Tibial artery (tissue), 4 donors: Measurements from ENCODE around the gene RRAS2.

Experiments used
- DNase-seq, 2 donors: peaks; one replicate each; pipeline ENCODE4 v3.0.0-alpha.2; 2019
- H3K27ac ChIP-seq, 2 donors: fragments of 200-600 bp; sonication (generic) in 1 of 2; 1 replicate in 1 of 2; 2 replicates in 1 of 2; pipeline ENCODE4 v1.5.1; 2018 to 2019; ENCODE audit warnings: mild to moderate bottlenecking in 1 of 2
- H3K27me3 ChIP-seq, 2 donors: fragments of 200-600 bp; sonication (generic) in 1 of 2; one replicate each; pipeline versions ENCODE4 v1.5.1 to v1.6.0; 2016 to 2019
- H3K36me3 ChIP-seq, 3 donors: fragments of 200-600 bp; sonication (generic) in 2 of 3; one replicate each; pipeline ENCODE4 v1.5.1; 2016 to 2019; ENCODE audit warnings: mild to moderate bottlenecking in 2 of 3
- H3K4me1 ChIP-seq, 4 donors: fragments of 200-600 bp; sonication (generic) in 2 of 4; 1 replicate in 3 of 4; 2 replicates in 1 of 4; pipeline ENCODE4 v1.5.1; 2016 to 2019
- H3K4me3 ChIP-seq, 2 donors: fragments of 200-600 bp; sonication (generic) in 1 of 2; 1 replicate in 1 of 2; 2 replicates in 1 of 2; pipeline ENCODE4 v1.5.1; 2018 to 2019; ENCODE audit warnings: mild to moderate bottlenecking in 2 of 2
- H3K9me3 ChIP-seq, 3 donors: fragments of 200-600 bp; sonication (generic) in 1 of 3; one replicate each; pipeline ENCODE4 v1.5.1; 2016 to 2019
- CTCF ChIP-seq, 2 experiments: fragments of 200-600 bp in 1 of 2; fragments of 450-650 bp in 1 of 2; IDR thresholded peaks; one replicate each; pipeline ENCODE4 v1.5.1; 2017 to 2019; ENCODE audit warnings: antibody characterized with exemption in 2 of 2, mild to moderate bottlenecking in 1 of 2, moderate library complexity in 1 of 2
- intact Hi-C: fragments of 100-400 bp; cut with DNase I; formaldehyde crosslinking; loops from one replicate; pipeline ENCODE4 v1.15.0; 2023; ENCODE audit warnings: low total_unique reads

The RRAS2 gene

GRCh38 chr11:14266622-14267021 is 92.4 kb downstream of the RRAS2 start:
- Histone ChIP-seq H3K36me3 (peaks cover 12 to 18% (median 14%) of the 10 kb centered on the region in 3 donors), H3K4me3 (no peak overlapping the region), H3K9me3 (peaks cover 0 to 5% (median 0%) of the 10 kb centered on the region in 3 donors), H3K27me3 (no peaks in the 10 kb centered on the region), H3K4me1 (peaks cover 0 to 1% (median 0%) of the 10 kb centered on the region in 4 donors), H3K27ac (no peak overlapping the region)
- no peak for DNase-seq
- TF ChIP-seq CTCF (IDR thresholded peaks at IDR 0.05) = no peak
- intact Hi-C loops = no loop called here

GRCh38 chr11:14264966-14265365 is 94.0 kb downstream of the RRAS2 start:
- Histone ChIP-seq H3K36me3 (peaks cover 12 to 18% (median 14%) of the 10 kb centered on the region in 3 donors), H3K9me3 (peaks cover 0 to 5% (median 0%) of the 10 kb centered on the region in 3 donors), H3K4me3 (no peak overlapping the region), H3K27me3 (no peaks in the 10 kb centered on the region), H3K4me1 (peaks cover 0 to 7% (median 0%) of the 10 kb centered on the region in 4 donors), H3K27ac (no peak overlapping the region)
- intact Hi-C loops = no loop called here
- no peak for TF ChIP-seq CTCF (IDR thresholded peaks at IDR 0.05)
- DNase-seq = no peak

- intact Hi-C loops = no loop called here
- TF ChIP-seq CTCF (IDR thresholded peaks at IDR 0.05) = no peak
- peaks cover 0 to 7% (median 0%) of the 10 kb centered on the region in 4 donors for H3K4me1 ChIP-seq
- H3K27ac ChIP-seq = no peak overlapping the region
- H3K27me3 ChIP-seq = peaks cover 0 to 5% of the 10 kb centered on the region in 2 donors
- no peak for DNase-seq
- peaks cover 0 to 5% (median 0%) of the 10 kb centered on the region in 3 donors for H3K9me3 ChIP-seq
- no peak overlapping the region for H3K4me3 ChIP-seq
- H3K36me3 ChIP-seq = peaks cover 11 to 18% (median 12%) of the 10 kb centered on the region in 3 donors
These were observed 96.6 kb downstream of the RRAS2 start for GRCh38 chr11:14262271-14262846.

- intact Hi-C loops = no loop called here
- peaks cover 11 to 17% (median 12%) of the 10 kb centered on the region in 3 donors for H3K36me3 ChIP-seq
- peak overlapping the region in 1 of 2 donors; percentile 25 for H3K27ac ChIP-seq
- H3K27me3 ChIP-seq = peaks cover 0 to 5% of the 10 kb centered on the region in 2 donors
- peaks cover 0 to 5% (median 0%) of the 10 kb centered on the region in 3 donors for H3K9me3 ChIP-seq
- no peak overlapping the region for H3K4me3 ChIP-seq
- no peak for TF ChIP-seq CTCF (IDR thresholded peaks at IDR 0.05)
- no peak for DNase-seq
- H3K4me1 ChIP-seq = peaks cover 0 to 7% (median 0%) of the 10 kb centered on the region in 4 donors
These were observed 97.9 kb downstream of the RRAS2 start for GRCh38 chr11:14261066-14261465.

- Histone ChIP-seq H3K9me3 (peaks cover 0 to 5% (median 0%) of the 10 kb centered on the region in 3 donors), H3K36me3 (peaks cover 0 to 5% (median 1%) of the 10 kb centered on the region in 3 donors), H3K27ac (no peak overlapping the region), H3K4me1 (peaks cover 0 to 7% (median 0%) of the 10 kb centered on the region in 4 donors), H3K4me3 (no peak overlapping the region), H3K27me3 (peaks cover 0 to 5% of the 10 kb centered on the region in 2 donors)
- no peak for DNase-seq
- intact Hi-C loops = no loop called here
- no peak for TF ChIP-seq CTCF (IDR thresholded peaks at IDR 0.05)
These were observed 99.1 kb downstream of the RRAS2 start for GRCh38 chr11:14259878-14260277.
